HEK293 (cell line): ENCODE data around the gene PHF23.

Source experiments
- CTCF ChIA-PET: fragments of 350-600 bp; formaldehyde crosslinking; extraction: SDS; loops from one replicate; lab custom pipeline; 2021; ENCODE audit warnings: antibody characterized with exemption; lab: Yijun Ruan, JAX
- POLR2A ChIA-PET: fragments of 300-600 bp; formaldehyde crosslinking; extraction: SDS; loops from one replicate; lab custom pipeline; 2020; ENCODE audit warnings: antibody characterized with exemption, inconsistent platforms; lab: Yijun Ruan, JAX
- H3K27ac ChIP-seq: fragments of 200-500 bp; sonication (Bioruptor generic); 2 replicates; pipeline ENCODE4 v1.5.1; 2014; ENCODE audit warnings: low read depth, low read length, control low read depth, inconsistent platforms; ENCODE audit errors: extremely low read depth
- H3K36me3 ChIP-seq, 2 experiments: fragments of 200-500 bp in 1 of 2; sonication (Bioruptor generic) in 1 of 2; 1 replicate in 1 of 2; 2 replicates in 1 of 2; pipeline ENCODE4 v1.5.1; 2014 to 2017; ENCODE audit warnings: inconsistent platforms in 2 of 2, low read length in 2 of 2; ENCODE audit not compliant: control insufficient read depth in 2 of 2, insufficient read depth in 1 of 2
- H3K4me1 ChIP-seq: fragments of 200-500 bp; sonication (Bioruptor generic); 2 replicates; pipeline ENCODE4 v1.5.1; 2014; ENCODE audit warnings: mild to moderate bottlenecking, low read length, inconsistent platforms; ENCODE audit not compliant: control insufficient read depth, insufficient read depth
- H3K4me3 ChIP-seq: 2 replicates; pipeline ENCODE4 v1.5.1; 2011; ENCODE audit warnings: low read depth, mild to moderate bottlenecking, control low read depth, low read length, moderate library complexity
- H3K9me3 ChIP-seq: fragments of 200-500 bp; sonication (Bioruptor generic); 2 replicates; pipeline ENCODE4 v1.5.1; 2014; ENCODE audit warnings: low read depth, low read length, inconsistent platforms; ENCODE audit not compliant: control insufficient read depth, insufficient read depth
- BCL11B ChIP-seq: fragments of 450-650 bp; formaldehyde crosslinking; IDR thresholded peaks from 2 replicates; pipeline ENCODE4 v1.5.1; 2016; ENCODE audit warnings: low read depth, missing biosample characterization, missing genetic modification characterization
- HIC1 ChIP-seq: fragments of 450-650 bp; formaldehyde crosslinking; IDR thresholded peaks from 2 replicates; pipeline ENCODE4 v1.5.1; 2016; ENCODE audit warnings: missing biosample characterization, missing genetic modification characterization
- INSM2 ChIP-seq: fragments of 450-650 bp; formaldehyde crosslinking; IDR thresholded peaks from 2 replicates; pipeline ENCODE4 v1.5.1; 2016; ENCODE audit warnings: missing biosample characterization, missing genetic modification characterization
- KLF16 ChIP-seq: fragments of 450-650 bp; formaldehyde crosslinking; IDR thresholded peaks from 2 replicates; pipeline ENCODE4 v1.5.1; 2017; ENCODE audit warnings: missing biosample characterization, missing genetic modification characterization
- PATZ1 ChIP-seq: fragments of 450-650 bp; formaldehyde crosslinking; IDR thresholded peaks from 2 replicates; pipeline ENCODE4 v1.5.1; 2016; ENCODE audit warnings: missing biosample characterization, missing genetic modification characterization
- SP2 ChIP-seq: fragments of 450-650 bp; formaldehyde crosslinking; IDR thresholded peaks from 2 replicates; pipeline ENCODE4 v1.5.1; 2016; ENCODE audit warnings: missing biosample characterization, missing genetic modification characterization
- TCF7L2 ChIP-seq: IDR thresholded peaks from 2 replicates; pipeline ENCODE4 v1.6.1; 2011; ENCODE audit warnings: low read depth, mild to moderate bottlenecking, inconsistent platforms, low read length, moderate library complexity, borderline replicate concordance
- YY1 ChIP-seq: fragments of 450-650 bp; formaldehyde crosslinking; IDR thresholded peaks from 2 replicates; pipeline ENCODE4 v1.5.1; 2018; ENCODE audit warnings: missing biosample characterization, missing genetic modification characterization
- YY2 ChIP-seq: fragments of 450-650 bp; formaldehyde crosslinking; IDR thresholded peaks from 2 replicates; pipeline ENCODE4 v1.5.1; 2016; ENCODE audit warnings: missing biosample characterization, missing genetic modification characterization
- ZBTB11 ChIP-seq: fragments of 450-650 bp; formaldehyde crosslinking; conservative IDR thresholded peaks from 2 replicates; pipeline ENCODE4 v1.5.1; 2016; ENCODE audit warnings: low read depth, missing biosample characterization, missing genetic modification characterization
- ZBTB44 ChIP-seq: fragments of 450-650 bp; IDR thresholded peaks from 2 replicates; pipeline ENCODE4 v1.5.1; 2018; ENCODE audit warnings: missing biosample characterization, mild to moderate bottlenecking, missing genetic modification characterization
- ZBTB7A ChIP-seq: fragments of 450-650 bp; formaldehyde crosslinking; IDR thresholded peaks from 2 replicates; pipeline ENCODE4 v1.5.1; 2016; ENCODE audit warnings: low read depth, missing biosample characterization, missing genetic modification characterization
- ZEB2 ChIP-seq: fragments of 450-650 bp; formaldehyde crosslinking; IDR thresholded peaks from 2 replicates; pipeline ENCODE4 v1.5.1; 2016; ENCODE audit warnings: missing biosample characterization, missing genetic modification characterization
- ZNF202 ChIP-seq: fragments of 450-650 bp; formaldehyde crosslinking; IDR thresholded peaks from 2 replicates; pipeline ENCODE4 v1.5.1; 2016; ENCODE audit warnings: missing biosample characterization, missing genetic modification characterization, borderline replicate concordance
- ZNF324 ChIP-seq: fragments of 450-650 bp; formaldehyde crosslinking; IDR thresholded peaks from 2 replicates; pipeline ENCODE4 v1.5.1; 2016; ENCODE audit warnings: missing biosample characterization, missing genetic modification characterization
- ZNF391 ChIP-seq: fragments of 450-650 bp; formaldehyde crosslinking; IDR thresholded peaks from 2 replicates; pipeline ENCODE4 v1.5.1; 2016; ENCODE audit warnings: low read depth, missing biosample characterization, missing genetic modification characterization, borderline replicate concordance
- ZNF398 ChIP-seq: fragments of 450-650 bp; formaldehyde crosslinking; IDR thresholded peaks from 2 replicates; pipeline ENCODE4 v1.5.1; 2017; ENCODE audit warnings: missing biosample characterization, missing genetic modification characterization
- ZNF513 ChIP-seq: fragments of 450-650 bp; IDR thresholded peaks from 2 replicates; pipeline ENCODE4 v1.5.1; 2018; ENCODE audit warnings: missing biosample characterization, missing genetic modification characterization
- ZNF610 ChIP-seq: fragments of 450-650 bp; formaldehyde crosslinking; IDR thresholded peaks from 2 replicates; pipeline ENCODE4 v1.5.1; 2016; ENCODE audit warnings: missing biosample characterization, missing genetic modification characterization, borderline replicate concordance
- ZNF660 ChIP-seq: fragments of 450-650 bp; IDR thresholded peaks from 2 replicates; pipeline ENCODE4 v1.5.1; 2018; ENCODE audit warnings: missing biosample characterization, mild to moderate bottlenecking, missing genetic modification characterization

The PHF23 gene

GRCh38 chr17:7251661-7252175 is 12.5 kb upstream of the PHF23 start, which contains the start of gene CTDNEP1:
Gene CTDNEP1, minus strand, starts transcription at chr17:7251734. Its CDS starts 438 bp downstream, at chr17:7251296.
- Histone ChIP-seq H3K4me1 (peaks cover 13% of the 10 kb centered on the region; the same call in 1 of the 2 replicates), H3K4me3 (peak within 1 kb of the TSS; percentile 91), H3K27ac (peak within 1 kb of the TSS; percentile 92), H3K36me3 (peaks cover 35 to 51% of the 10 kb centered on the region in 2 experiments), H3K9me3 (no peaks in the 10 kb centered on the region)
- CTCF ChIA-PET, result interaction anchor here (0.6 to 1.6 kb wide), 4 partner anchors 30 to 843 kb away, joined by 3 to 6 read pairs (median 4); partner anchors contain the start of gene SLC2A4
- POLR2A ChIA-PET, result interaction anchor here (0.6 to 2.0 kb wide), 7 partner anchors 11 to 78 kb away, joined by 3 to 33 read pairs (median 4); partner anchors contain the start of genes ACADVL, DLG4, DVL2 and GABARAP
- TF ChIP-seq ZNF398 (tag by site-specific recombination), result peak; percentile 55
- no peak for TF ChIP-seq BCL11B (tag by site-specific recombination)
- TF ChIP-seq ZBTB7A, result peak; percentile 81
- TF ChIP-seq YY2 (tag by site-specific recombination), result peak; percentile 96
- peak; percentile 95 for TF ChIP-seq ZBTB11 (tag by site-specific recombination)
- TF ChIP-seq ZNF202 (tag by site-specific recombination), result no peak
- TF ChIP-seq KLF16 (tag by site-specific recombination), result peak; percentile 22; the same call in 1 of the 2 replicates
- no peak for TF ChIP-seq TCF7L2
- TF ChIP-seq PATZ1 (tag by site-specific recombination), result no peak
- TF ChIP-seq ZNF660, result peak; percentile 2; the same call in 1 of the 2 replicates
- TF ChIP-seq ZEB2 (tag by site-specific recombination), result peak; percentile 90; the same call in 1 of the 2 replicates
- TF ChIP-seq ZNF391 (tag by site-specific recombination), result 0 out of 2 replicates have a peak, but pooled peaks have one; percentile 18
- TF ChIP-seq ZNF610, result 0 out of 2 replicates have a peak, but pooled peaks have one; percentile 13
- 0 out of 2 replicates have a peak, but pooled peaks have one; percentile 28 for TF ChIP-seq ZBTB44 (tag by site-specific recombination)
- TF ChIP-seq ZNF513 (tag by site-specific recombination), result no peak
- TF ChIP-seq SP2 (tag by site-specific recombination), result peak; percentile 96
- TF ChIP-seq HIC1 (tag by site-specific recombination), result no peak
- TF ChIP-seq INSM2 (tag by site-specific recombination), result peak; percentile 9; the same call in 1 of the 2 replicates
- TF ChIP-seq YY1, result peak; percentile 94
- peak; percentile 71 for TF ChIP-seq ZNF324
